HK-2 (cell line): Measurements from ENCODE around the gene CARD8.
"Not testable (repeated sequence)": the region's sequence is repeated elsewhere in the genome, so short reads cannot be mapped to it uniquely, and the experiment has no call there.

ENCODE experiments used
- DNase-seq: peaks from one replicate; pipeline ENCODE4 v3.0.0-alpha.2; 2018; ENCODE audit not compliant: unreplicated experiment

The CARD8 gene

GRCh38 chr19:48255376-48256303 is at the start of gene CARD8:
CARD8 (minus strand) TSS chr19:48255912; CDS start chr19:48241020, 14,892 bp downstream.
- peak; percentile 80 for DNase-seq

- no peak for DNase-seq
These were observed 48.2 kb upstream of the CARD8 start for GRCh38 chr19:48303866-48304265.

- DNase-seq: no peak
These were observed 47.7 kb upstream of the CARD8 start for GRCh38 chr19:48303367-48303766.

- DNase-seq: no peak
These were observed 46.9 kb upstream of the CARD8 start for GRCh38 chr19:48302600-48302959.

- no peak for DNase-seq
These were observed 46.3 kb upstream of the CARD8 start for GRCh38 chr19:48301886-48302599.

GRCh38 chr19:48297975-48298374 is 42.3 kb upstream of the CARD8 start:
- no peak for DNase-seq

- DNase-seq: no peak
These were observed 41.4 kb upstream of the CARD8 start for GRCh38 chr19:48296963-48297734.

- no peak for DNase-seq
These were observed 39.7 kb upstream of the CARD8 start for GRCh38 chr19:48295458-48295857.

GRCh38 chr19:48292798-48293197 is 37.1 kb upstream of the CARD8 start:
- DNase-seq: peak; percentile 66

GRCh38 chr19:48291489-48291815 is 35.7 kb upstream of the CARD8 start:
- DNase-seq: not testable (repeated sequence)

GRCh38 chr19:48290771-48291488 is 35.2 kb upstream of the CARD8 start:
- DNase-seq: peak; percentile 88

GRCh38 chr19:48290401-48290770 is 34.7 kb upstream of the CARD8 start:
- DNase-seq: peak; percentile 72

GRCh38 chr19:48287748-48288147 is 32.0 kb upstream of the CARD8 start:
- DNase-seq: no peak

- DNase-seq: no peak
These were observed 29.2 kb upstream of the CARD8 start for GRCh38 chr19:48284896-48285295.

GRCh38 chr19:48283908-48284307 is 28.2 kb upstream of the CARD8 start:
- DNase-seq: no peak

- DNase-seq: no peak
These were observed 24.0 kb upstream of the CARD8 start for GRCh38 chr19:48279747-48280146.

- no peak for DNase-seq
These were observed 19.2 kb upstream of the CARD8 start for GRCh38 chr19:48274938-48275337.

- no peak for DNase-seq
These were observed 18.5 kb upstream of the CARD8 start for GRCh38 chr19:48274173-48274572.

GRCh38 chr19:48271531-48272151 is 15.9 kb upstream of the CARD8 start:
- DNase-seq: no peak

GRCh38 chr19:48269617-48270026 is 13.9 kb upstream of the CARD8 start:
- DNase-seq: peak; percentile 71

- DNase-seq: not testable (repeated sequence)
These were observed 9.6 kb upstream of the CARD8 start for GRCh38 chr19:48265326-48265725.
